ENCODE results near the gene GRM3. TPM values are rescaled to one million over a fixed set of nuclear protein-coding genes. Genes with fewer than 3 reads are reported as not detected.

Gene GRM3
- polyA plus RNA-seq, 5 donors = 0.23 to 0.40 (median 0.25) TPM

DNA sequence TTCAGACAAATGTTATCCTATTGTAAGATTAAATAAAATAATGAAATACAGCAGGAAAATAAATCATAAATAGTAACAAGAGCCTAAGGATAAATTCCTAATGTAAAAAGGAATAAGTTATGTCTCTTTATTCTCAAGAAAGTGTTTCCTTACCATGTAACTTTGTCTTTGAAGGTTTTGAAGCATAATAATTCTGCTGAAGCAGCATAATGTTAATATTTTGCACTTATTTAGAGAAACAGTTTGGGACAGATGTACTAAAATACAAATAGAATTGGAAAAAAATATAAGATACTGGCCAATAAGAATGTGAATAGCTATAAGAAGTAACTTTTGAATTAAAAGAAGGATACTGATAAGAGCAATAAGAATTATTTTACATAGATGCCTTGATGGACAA, 45.7 kb downstream of the GRM3 start:
- no peak for DNase-seq

GRCh38 chr7:86692755-86693154, 49.0 kb downstream of the GRM3 start:
- DNase-seq = no peak

DNA sequence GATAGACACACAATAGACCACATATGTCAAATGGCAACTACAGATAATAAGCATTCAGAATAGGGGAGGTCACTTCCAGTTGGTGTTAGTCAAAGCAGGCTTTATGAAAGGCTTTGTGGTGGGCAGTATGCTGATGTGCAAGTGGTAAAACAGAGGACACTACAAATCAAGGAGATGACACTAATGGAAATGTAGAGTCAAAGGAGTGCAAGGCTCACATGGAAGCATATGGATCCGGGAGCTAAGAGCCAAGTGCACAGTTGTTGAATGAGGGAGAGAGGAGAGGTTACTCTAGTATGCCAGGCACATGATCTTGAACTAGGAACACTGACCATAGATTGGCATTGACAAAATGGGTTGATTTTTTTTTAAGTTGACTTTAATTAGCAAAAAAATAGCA, 62.7 kb downstream of the GRM3 start:
- no peak for DNase-seq

GRCh38 chr7:86708031-86708680, 64.4 kb downstream of the GRM3 start:
- peak in 1 of 2 donors; percentile 6 for DNase-seq

GRCh38 chr7:86720306-86720705, 76.6 kb downstream of the GRM3 start:
- DNase-seq = no peak

DNA sequence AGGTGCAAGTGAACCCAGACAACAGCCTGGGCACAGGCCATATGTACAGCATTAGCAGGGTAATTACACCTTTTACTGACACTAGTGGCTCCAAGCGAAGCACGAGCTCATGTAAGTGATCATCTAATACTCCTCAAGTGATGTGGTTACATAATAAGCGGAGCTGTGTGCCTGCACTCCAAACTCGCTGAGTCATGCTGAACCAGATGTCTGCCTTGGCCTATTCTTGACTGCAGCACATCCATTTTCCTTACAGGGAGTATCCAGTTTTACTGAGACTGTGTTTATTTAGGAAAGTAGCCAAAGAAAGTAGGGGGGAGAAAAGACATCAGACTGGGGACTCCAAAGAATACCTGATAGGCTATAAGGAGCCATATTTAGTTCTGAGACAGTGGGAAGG, 90.1 kb downstream of the GRM3 start:
- no peak for DNase-seq

GRCh38 chr7:86745013-86745745, 101.5 kb downstream of the GRM3 start:
- DNase-seq = no peak

GRCh38 chr7:86747698-86748097, 104.0 kb downstream of the GRM3 start:
- DNase-seq = no peak

- no peak for DNase-seq
Observed at GRCh38 chr7:86748201-86748600, 104.5 kb downstream of the GRM3 start.

DNA sequence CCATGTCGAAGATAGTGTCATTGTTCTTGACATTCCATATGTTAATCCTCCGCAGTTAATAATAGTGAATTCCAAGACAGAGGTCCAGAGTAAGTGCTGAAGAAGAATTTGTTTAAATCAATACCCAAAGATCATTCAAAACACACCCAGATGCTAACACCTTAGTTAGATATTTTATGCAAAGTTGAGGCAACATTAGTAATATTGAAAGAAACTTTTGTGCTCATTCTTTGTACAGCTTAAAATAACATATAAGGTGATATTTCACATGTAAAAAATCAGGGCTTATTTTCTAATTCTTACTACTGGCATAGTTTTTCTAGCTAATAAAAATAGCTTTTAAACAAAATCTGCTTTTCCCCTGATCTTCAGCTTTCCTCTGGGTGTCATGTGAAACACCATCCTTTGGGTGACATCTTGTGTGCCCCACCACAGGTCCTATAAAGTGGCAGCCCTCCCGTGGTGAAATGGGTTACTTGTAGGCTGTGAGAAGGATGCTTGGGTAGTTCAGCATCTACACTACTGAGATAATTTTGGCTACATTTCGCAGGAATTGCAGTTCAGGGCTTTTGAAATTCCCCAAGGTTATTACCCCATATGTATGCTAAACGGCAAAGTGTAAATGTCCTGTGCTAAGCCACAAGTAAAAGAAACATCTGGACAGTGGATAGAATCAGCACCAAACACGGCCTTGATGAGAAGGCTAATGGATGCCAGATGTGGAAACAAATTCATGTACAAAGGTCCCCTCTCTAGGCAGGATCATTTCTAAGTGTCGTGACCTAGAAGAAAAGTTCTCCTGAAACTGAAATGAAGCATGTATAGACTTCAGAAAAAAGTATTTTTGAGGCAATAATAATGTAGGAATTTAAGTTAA, 105.4 kb downstream of the GRM3 start:
- DNase-seq = peak in 1 of 2 donors; percentile 2

DNA sequence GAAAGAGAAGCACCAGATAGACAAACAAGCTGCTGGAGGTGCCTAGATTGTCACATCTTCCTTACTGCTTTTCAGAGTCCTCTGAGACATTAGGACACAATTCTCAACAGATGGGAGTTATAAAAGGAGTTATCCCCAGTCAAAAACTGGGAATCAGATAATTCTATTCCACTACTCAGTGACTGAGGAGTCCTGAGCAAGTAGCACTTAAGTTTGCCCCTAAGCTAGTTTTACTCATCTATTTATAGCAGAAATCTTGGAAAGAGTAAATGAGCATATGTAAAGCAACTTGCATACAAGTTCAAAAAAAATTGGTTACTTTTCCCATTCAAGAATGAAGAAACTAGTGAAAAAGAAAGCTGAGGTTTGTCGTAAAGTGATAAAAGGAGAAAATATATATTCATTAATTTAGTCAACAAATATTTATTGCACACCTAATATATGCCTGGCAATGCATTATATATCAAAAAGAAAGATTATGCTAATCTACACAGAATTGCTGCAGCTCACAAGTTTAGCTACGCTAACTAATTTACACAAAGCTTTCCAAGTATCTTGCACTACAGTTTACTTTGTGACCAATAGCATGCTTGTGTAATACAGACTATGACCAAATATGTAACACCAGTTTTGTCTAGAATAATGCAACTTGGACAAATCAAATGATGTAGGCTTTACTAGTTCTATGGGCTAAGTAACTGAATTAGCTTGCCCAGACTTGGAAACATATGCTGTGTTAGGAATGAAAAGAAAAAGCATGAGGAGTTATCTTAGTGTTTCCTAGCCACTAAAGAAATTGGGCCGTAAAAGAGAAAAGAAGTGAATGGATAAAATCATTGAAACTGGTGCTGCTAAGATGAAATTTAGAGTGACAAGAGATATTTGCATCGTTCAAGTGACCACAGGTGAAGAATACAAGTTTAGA, 106.3 kb downstream of the GRM3 start:
- no peak for DNase-seq

DNA sequence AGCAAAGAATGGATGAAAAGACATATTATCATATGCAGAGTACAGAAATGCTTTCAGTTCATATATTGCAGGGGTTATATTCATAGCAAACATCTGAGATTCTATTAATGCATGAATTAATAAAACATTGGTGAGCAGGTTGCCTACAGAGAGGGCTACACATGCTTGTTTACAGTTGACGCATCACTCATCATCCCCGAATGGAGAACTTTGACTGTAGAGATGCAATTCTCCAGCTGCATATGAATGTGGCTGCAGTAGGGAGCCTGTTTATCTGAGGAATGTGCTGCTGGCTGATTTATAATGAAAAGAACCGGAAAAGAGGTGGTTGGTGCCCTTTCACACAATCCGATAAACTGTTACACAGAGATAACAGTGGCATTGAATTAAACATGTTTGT, 116.5 kb downstream of the GRM3 start:
- no peak for DNase-seq

DNA sequence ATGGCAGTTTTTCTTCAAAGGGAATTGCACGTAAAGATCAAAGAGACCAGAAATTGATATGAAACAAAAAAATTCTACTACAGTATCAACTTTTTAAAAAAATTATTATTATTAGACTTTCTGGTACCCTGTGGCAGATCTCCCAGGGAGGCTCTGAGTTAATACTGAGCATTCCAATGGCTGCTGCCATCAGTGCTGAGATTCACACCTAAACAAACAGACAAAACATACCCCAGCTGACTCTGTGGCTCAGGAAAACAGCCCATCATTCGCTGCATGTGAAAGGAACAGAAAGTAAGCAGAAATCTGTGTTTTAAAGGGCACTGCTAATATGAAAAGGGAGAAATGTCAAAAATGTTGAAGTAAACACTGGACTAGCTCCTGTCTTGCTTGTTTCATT, 118.4 kb downstream of the GRM3 start:
- DNase-seq = no peak

GRCh38 chr7:86765931-86766330, 122.2 kb downstream of the GRM3 start:
- DNase-seq = no peak

DNA sequence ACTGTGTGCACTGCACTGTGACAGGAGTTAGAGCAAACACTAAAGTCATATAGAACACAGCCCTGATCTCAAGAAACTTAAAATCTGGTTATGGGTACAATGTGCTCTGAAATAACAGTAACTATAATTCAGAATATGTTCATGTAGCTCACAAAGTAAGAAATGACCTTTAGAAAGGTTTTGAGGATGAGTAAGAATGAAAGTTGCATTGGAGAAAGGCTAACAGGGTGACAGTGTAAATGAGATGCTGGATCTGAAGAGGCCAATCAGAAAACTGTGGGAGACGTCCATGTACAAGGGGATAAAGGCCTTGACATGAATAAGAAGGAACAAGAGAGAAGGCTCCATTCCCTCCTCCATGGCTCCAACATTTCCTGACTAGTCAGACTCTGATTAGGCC, 124.7 kb downstream of the GRM3 start:
- DNase-seq = no peak

- DNase-seq = no peak
Observed at GRCh38 chr7:86768967-86769760, 125.5 kb downstream of the GRM3 start.

- no peak for DNase-seq
Observed at GRCh38 chr7:86773309-86773708, 129.6 kb downstream of the GRM3 start.

- DNase-seq = no peak
Observed at GRCh38 chr7:86775203-86775602, 131.5 kb downstream of the GRM3 start.

DNA sequence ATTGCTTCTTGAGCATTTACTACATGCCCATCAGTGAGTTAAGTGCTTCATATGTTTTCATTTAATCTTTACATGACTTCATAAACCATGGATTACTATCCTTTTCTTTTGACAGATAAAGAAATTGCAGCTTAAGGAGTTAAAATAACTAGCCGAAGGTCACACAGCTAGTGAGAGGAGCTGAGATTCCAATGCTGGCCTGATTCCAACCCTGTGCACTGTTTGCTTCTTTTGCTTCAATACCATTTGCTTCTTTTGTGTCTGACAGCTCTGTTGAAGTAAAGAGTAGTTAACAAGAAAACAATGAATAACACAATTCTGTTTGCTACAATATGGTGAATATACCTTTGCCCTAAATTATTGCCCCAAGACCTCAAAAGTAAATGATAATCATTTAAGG, 132.4 kb downstream of the GRM3 start:
- no peak for DNase-seq

- DNase-seq = no peak
Observed at GRCh38 chr7:86778271-86778670, 134.6 kb downstream of the GRM3 start.

DNA sequence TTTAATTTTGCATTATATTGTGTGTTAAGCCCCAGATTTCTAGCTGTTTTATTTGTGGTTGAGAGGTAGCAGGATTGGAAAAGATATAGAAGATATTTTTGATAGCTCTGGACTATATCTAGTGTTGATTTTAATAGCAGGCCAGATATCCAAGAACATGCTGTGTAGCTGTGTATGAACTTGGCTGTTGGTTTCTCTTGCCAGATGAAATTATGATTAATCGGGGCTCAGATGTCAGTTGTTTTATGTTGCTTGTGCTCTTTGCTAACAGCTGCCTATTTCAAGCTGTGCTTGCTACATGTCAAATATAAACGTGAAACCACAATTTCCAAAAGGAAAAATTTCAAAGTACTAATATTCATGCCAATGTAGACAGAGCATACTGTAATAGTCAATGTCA, 141.1 kb downstream of the GRM3 start:
- no peak for DNase-seq
